IMR-90 (cell line): ENCODE data around the gene INPP5A. TPM values are rescaled to one million over a fixed set of nuclear protein-coding genes. Genes with fewer than 3 reads are reported as not detected.
A peak's percentile ranks its signal among the peaks of the same experiment; 100 is the strongest.

Source experiments
- ATAC-seq: fragments of 200-7000 bp; cut with Tn5 transposase; 2 replicates; pipeline ENCODE4 v1.9.1; 2020; ENCODE audit warnings: low read depth, mild to moderate bottlenecking, moderate library complexity
- BruUV-seq: library from RNA; stranded (reverse); fragments of 400-500 nt; replicated peaks from 2 replicates; lab custom pipeline; 2021; lab: Mats Ljungman, UMichigan
- CTCF ChIA-PET: fragments of 300-600 bp; formaldehyde crosslinking; extraction: SDS; loops from one replicate; lab custom pipeline; 2021; ENCODE audit warnings: antibody characterized with exemption; lab: Yijun Ruan, JAX
- POLR2A ChIA-PET: fragments of 300-600 bp; sonication (Branson Sonifier 250); formaldehyde crosslinking; loops from one replicate; lab custom pipeline; 2022; ENCODE audit warnings: antibody characterized with exemption; ENCODE audit not compliant: unreplicated experiment; lab: Charles Lee
- DNase-seq: peaks from one replicate; pipeline ENCODE4 v3.0.0; 2013
- H2AFZ ChIP-seq: replicated peaks from 2 replicates; pipeline ENCODE3; 2013; ENCODE audit warnings: low read length, mild to moderate bottlenecking; ENCODE audit not compliant: poor library complexity
- H2AK5ac ChIP-seq: 2 replicates; pipeline ENCODE4 v1.6.1; 2013; ENCODE audit warnings: low read depth, low read length, inconsistent platforms
- H2AK9ac ChIP-seq: replicated peaks from 2 replicates; pipeline ENCODE3; 2013; ENCODE audit warnings: mild to moderate bottlenecking, low read depth, low read length, moderate library complexity; ENCODE audit not compliant: poor library complexity
- H2BK120ac ChIP-seq: 2 replicates; pipeline ENCODE4 v1.6.1; 2013; ENCODE audit warnings: low read depth, low read length, inconsistent platforms
- H2BK15ac ChIP-seq: 3 replicates; pipeline ENCODE4 v1.6.1; 2013; ENCODE audit warnings: low read depth, low read length, inconsistent platforms
- H2BK20ac ChIP-seq: 2 replicates; pipeline ENCODE4 v1.6.1; 2013; ENCODE audit warnings: low read depth, mild to moderate bottlenecking, inconsistent platforms, low read length, moderate library complexity
- H2BK5ac ChIP-seq: 2 replicates; pipeline ENCODE4 v1.6.1; 2013; ENCODE audit warnings: mild to moderate bottlenecking, low read depth, low read length, inconsistent platforms; ENCODE audit not compliant: poor library complexity, severe bottlenecking
- H3K14ac ChIP-seq: replicated peaks from 2 replicates; pipeline ENCODE4 v1.6.1; 2013; ENCODE audit warnings: low read depth, low read length, inconsistent platforms
- H3K18ac ChIP-seq: 2 replicates; pipeline ENCODE4 v1.6.1; 2013; ENCODE audit warnings: low read depth, low read length, control low read depth
- H3K23ac ChIP-seq: 2 replicates; pipeline ENCODE4 v1.6.1; 2013; ENCODE audit warnings: low read depth, low read length, inconsistent platforms
- H3K27ac ChIP-seq: 2 replicates; pipeline ENCODE4 v1.5.1; 2013; ENCODE audit warnings: mild to moderate bottlenecking, control low read depth, low read length; ENCODE audit not compliant: insufficient read depth
- H3K27me3 ChIP-seq: 2 replicates; pipeline ENCODE4 v1.6.1; 2013; ENCODE audit warnings: low read length; ENCODE audit not compliant: control insufficient read depth, insufficient read depth
- H3K36me3 ChIP-seq: 2 replicates; pipeline ENCODE4 v1.6.1; 2013; ENCODE audit warnings: low read length, mixed read lengths; ENCODE audit not compliant: control insufficient read depth, insufficient read depth
- H3K4ac ChIP-seq: 2 replicates; pipeline ENCODE4 v1.6.1; 2013; ENCODE audit warnings: low read depth, low read length, inconsistent platforms
- H3K4me1 ChIP-seq: 2 replicates; pipeline ENCODE4 v1.6.1; 2013; ENCODE audit warnings: low read length, mixed read lengths; ENCODE audit not compliant: control insufficient read depth, insufficient read depth
- H3K4me2 ChIP-seq: 2 replicates; pipeline ENCODE4 v1.6.1; 2013; ENCODE audit warnings: low read depth, mild to moderate bottlenecking, control low read depth, low read length, moderate library complexity
- H3K4me3 ChIP-seq: 2 replicates; pipeline ENCODE4 v1.5.1; 2013; ENCODE audit warnings: low read depth, mild to moderate bottlenecking, control low read depth, low read length, moderate library complexity; ENCODE audit not compliant: insufficient read depth
- H3K56ac ChIP-seq: 2 replicates; pipeline ENCODE4 v1.6.1; 2013; ENCODE audit warnings: low read length, inconsistent platforms; ENCODE audit not compliant: insufficient read depth; ENCODE audit errors: extremely low read depth
- H3K79me1 ChIP-seq, 2 experiments: 2 replicates each; pipeline ENCODE4 v1.6.1; 2013; ENCODE audit warnings: low read length in 2 of 2, inconsistent platforms in 1 of 2, low read depth in 1 of 2
- H3K9ac ChIP-seq: 2 replicates; pipeline ENCODE4 v1.6.1; 2013; ENCODE audit warnings: low read depth, low read length, control low read depth
- H3K9me1 ChIP-seq: 2 replicates; pipeline ENCODE4 v1.6.1; 2013; ENCODE audit warnings: low read length, inconsistent platforms; ENCODE audit not compliant: insufficient read depth
- H3K9me3 ChIP-seq: 2 replicates; pipeline ENCODE4 v1.6.1; 2013; ENCODE audit warnings: low read length; ENCODE audit not compliant: control insufficient read depth, insufficient read depth
- H4K20me1 ChIP-seq: 2 replicates; pipeline ENCODE4 v1.6.1; 2013; ENCODE audit warnings: low read length, inconsistent platforms; ENCODE audit not compliant: insufficient read depth
- H4K5ac ChIP-seq: 2 replicates; pipeline ENCODE4 v1.6.1; 2013; ENCODE audit warnings: mild to moderate bottlenecking, low read depth, low read length, control low read depth
- H4K8ac ChIP-seq, 2 experiments: 2 replicates each; pipeline ENCODE4 v1.6.1; 2013; ENCODE audit warnings: low read depth in 2 of 2, low read length in 2 of 2, control low read depth in 1 of 2, inconsistent platforms in 1 of 2
- H4K91ac ChIP-seq: 2 replicates; pipeline ENCODE4 v1.6.1; 2013; ENCODE audit warnings: low read depth, low read length, inconsistent platforms; ENCODE audit not compliant: insufficient read depth
- BHLHE40 ChIP-seq: fragments of 150-350 bp; IDR thresholded peaks from 2 replicates; pipeline ENCODE4 v1.6.1; 2016; ENCODE audit warnings: mild to moderate bottlenecking, low read depth, low read length
- CEBPB ChIP-seq: IDR thresholded peaks from 2 replicates; pipeline ENCODE4 v1.6.1; 2012; ENCODE audit warnings: low read depth, low read length, improper control_type of control experiment
- MAFK ChIP-seq: IDR thresholded peaks from 2 replicates; pipeline ENCODE4 v1.6.1; 2012; ENCODE audit warnings: low read depth, low read length, improper control_type of control experiment
- MXI1 ChIP-seq: IDR thresholded peaks from 2 replicates; pipeline ENCODE4 v1.6.1; 2012; ENCODE audit warnings: low read depth, mild to moderate bottlenecking, low read length, moderate library complexity, borderline replicate concordance
- NFE2L2 ChIP-seq: fragments of 150-350 bp; IDR thresholded peaks from 2 replicates; pipeline ENCODE4 v1.6.1; 2016; ENCODE audit warnings: low read depth, mild to moderate bottlenecking, low read length
- POLR2A ChIP-seq: IDR thresholded peaks from 2 replicates; pipeline ENCODE4 v1.6.1; 2012; ENCODE audit warnings: mild to moderate bottlenecking, low read depth, low read length
- RAD21 ChIP-seq: IDR thresholded peaks from 2 replicates; pipeline ENCODE4 v1.6.1; 2012; ENCODE audit warnings: low read length, improper control_type of control experiment
- RCOR1 ChIP-seq: IDR thresholded peaks from 2 replicates; pipeline ENCODE4 v1.6.1; 2012; ENCODE audit warnings: mild to moderate bottlenecking, low read length, improper control_type of control experiment; ENCODE audit not compliant: insufficient replicate concordance
- SMC3 ChIP-seq: fragments of 150-350 bp; IDR thresholded peaks from 2 replicates; pipeline ENCODE4 v1.6.1; 2016; ENCODE audit warnings: low read depth, mild to moderate bottlenecking, antibody characterized with exemption, low read length, moderate library complexity
- WGBS, 2 experiments: methylation state at CpG; one replicate each; pipeline versions ENCODE4 v1.1.5 to v1.1.7; 2013; ENCODE audit warnings: missing lambda C conversion rate in 2 of 2; ENCODE audit not compliant: insufficient read length in 1 of 2; ENCODE audit errors: extremely low coverage in 2 of 2; 5-methylcytosine and 5-hydroxymethylcytosine counted together
- dilution Hi-C: fragments of 300-500 bp; cut with HindIII; formaldehyde crosslinking; loops from one replicate; pipeline ENCODE4 v1.14.3; 2018; ENCODE audit warnings: low sequenced_read_pairs; ENCODE audit not compliant: unreplicated experiment
- in situ Hi-C: fragments of 300-500 bp; cut with MboI; formaldehyde crosslinking; loops from 3 replicates; pipeline ENCODE4 v1.14.3; 2019; ENCODE audit warnings: low sequenced_read_pairs, inconsistent platforms, mixed read lengths
- intact Hi-C: fragments of 100-400 bp; cut with micrococcal nuclease; formaldehyde crosslinking; loops from 2 replicates; pipeline ENCODE4 v1.10.0; 2022
- polyA plus RNA-seq, 3 experiments: library from polyadenylated mRNA; depleted of rRNA; stranded (reverse); fragments of >200 nt; gene quantifications; 2 replicates each; pipeline ENCODE4 v1.2.3, GENCODE V29; 2012; ENCODE audit warnings: low replicate concordance in 1 of 3
- total RNA-seq: library from RNA; depleted of rRNA; stranded (reverse); fragments of >200 nt; gene quantifications from 2 replicates; pipeline ENCODE4 v1.2.3, GENCODE V29; 2012
- TF ChIP-seq, protein P1 (sequence below): conservative IDR thresholded peaks from 2 replicates; pipeline ENCODE4 v1.5.1; 2012; ENCODE audit warnings: mild to moderate bottlenecking, low read depth, low read length, improper control_type of control experiment
- TF ChIP-seq, protein P2 (sequence below): fragments of 150-350 bp; IDR thresholded peaks from 2 replicates; pipeline ENCODE4 v1.6.1; 2016; ENCODE audit warnings: low read depth, mild to moderate bottlenecking, low read length, moderate library complexity, borderline replicate concordance
- TF ChIP-seq, protein P3 (sequence below): fragments of 150-350 bp; IDR thresholded peaks from 2 replicates; pipeline ENCODE4 v1.6.1; 2017; ENCODE audit warnings: mild to moderate bottlenecking, antibody characterized with exemption, low read length, low read depth

INPP5A gene
- total and polyA plus RNA-seq, 2 of the 4 experiments (the other 2 are of a cell fraction) = 21.4 to 36.7 TPM

DNA sequence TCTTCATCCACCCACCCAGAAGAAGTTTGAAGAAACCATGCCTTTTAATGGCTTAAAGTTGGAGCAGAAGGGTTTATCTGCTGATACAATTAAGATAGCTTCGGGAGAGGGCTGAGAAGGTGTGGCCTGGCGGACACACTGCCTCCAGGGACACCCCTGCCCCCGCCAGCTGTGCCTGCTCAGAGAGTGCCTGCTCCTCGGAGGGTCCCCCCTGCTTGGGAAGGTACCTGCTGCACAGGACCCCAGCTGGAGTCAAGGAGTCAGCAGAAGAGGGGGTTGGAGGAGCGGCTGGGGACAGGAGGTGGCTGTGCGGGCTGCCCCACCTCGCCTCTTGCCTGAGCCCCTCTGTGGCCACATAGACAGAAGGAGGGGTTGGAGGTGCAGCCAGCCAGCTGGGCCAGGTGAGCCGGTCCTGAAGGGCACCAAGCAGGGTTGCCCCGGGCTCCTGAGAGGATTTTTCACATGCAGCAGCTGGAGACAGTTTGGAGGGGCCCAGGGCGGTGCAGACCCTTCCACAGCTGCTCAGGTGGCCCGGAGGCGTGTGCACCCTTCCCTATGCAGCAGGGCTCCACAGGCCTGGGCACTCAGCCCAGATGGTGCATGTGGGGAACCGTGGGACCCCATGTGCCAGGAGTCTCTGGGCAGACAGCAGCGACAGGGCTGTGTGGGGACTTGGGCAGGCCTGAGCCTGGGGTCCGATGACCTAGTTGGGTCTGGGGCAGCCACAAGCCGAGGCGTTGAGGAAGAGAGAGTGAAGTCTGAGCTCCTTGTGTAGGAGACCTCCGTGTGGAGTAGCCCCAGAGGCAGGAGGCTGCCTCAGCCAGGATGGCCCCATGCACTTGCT lies 118.9 kb downstream of the INPP5A start:
- intact Hi-C loops = no loop called here
- peak overlapping the region; percentile 28 for H2AK9ac ChIP-seq
- BruUV-seq = no TSS peak

More for the DNA sequence above, 118.9 kb downstream of the INPP5A start:
- Histone ChIP-seq H3K9me3 (peaks cover 2% of the 10 kb centered on the region), H3K9ac (no peak overlapping the region), H3K4me3 (no peak overlapping the region), H3K23ac (no peak overlapping the region), H3K14ac (no peak overlapping the region), H3K56ac (no peak overlapping the region), H3K9me1 (peaks cover 2% of the 10 kb centered on the region; the same call in 1 of the 2 replicates), H3K79me1 (no peaks in the 10 kb centered on the region), H3K4ac (no peak overlapping the region), H2BK20ac (no peak overlapping the region), H3K27ac (no peak overlapping the region), H2BK15ac (no peak overlapping the region), H2BK120ac (no peak overlapping the region), H2AK5ac (no peak overlapping the region), H3K4me1 (no peaks in the 10 kb centered on the region), H3K4me2 (no peak overlapping the region), H4K20me1 (0 out of 2 replicates have a peak, but pooled peaks cover 3% of the 10 kb centered on the region), H3K18ac (no peak overlapping the region), H3K36me3 (peaks cover 13% of the 10 kb centered on the region), H3K27me3 (no peaks in the 10 kb centered on the region), H4K8ac (no peak overlapping the region), H4K5ac (no peak overlapping the region), H2BK5ac (no peak overlapping the region), H2AFZ (no peak overlapping the region), H4K91ac (no peak overlapping the region)
- 89% methylated on average over 3 of the region's 18 CpGs; no CpG with 5 or more reads in 1 of the 2 experiments for WGBS, 2 experiments
- ChIA-PET POLR2A (no interaction called here), CTCF (no interaction called here)
- TF ChIP-seq, protein P1, sequence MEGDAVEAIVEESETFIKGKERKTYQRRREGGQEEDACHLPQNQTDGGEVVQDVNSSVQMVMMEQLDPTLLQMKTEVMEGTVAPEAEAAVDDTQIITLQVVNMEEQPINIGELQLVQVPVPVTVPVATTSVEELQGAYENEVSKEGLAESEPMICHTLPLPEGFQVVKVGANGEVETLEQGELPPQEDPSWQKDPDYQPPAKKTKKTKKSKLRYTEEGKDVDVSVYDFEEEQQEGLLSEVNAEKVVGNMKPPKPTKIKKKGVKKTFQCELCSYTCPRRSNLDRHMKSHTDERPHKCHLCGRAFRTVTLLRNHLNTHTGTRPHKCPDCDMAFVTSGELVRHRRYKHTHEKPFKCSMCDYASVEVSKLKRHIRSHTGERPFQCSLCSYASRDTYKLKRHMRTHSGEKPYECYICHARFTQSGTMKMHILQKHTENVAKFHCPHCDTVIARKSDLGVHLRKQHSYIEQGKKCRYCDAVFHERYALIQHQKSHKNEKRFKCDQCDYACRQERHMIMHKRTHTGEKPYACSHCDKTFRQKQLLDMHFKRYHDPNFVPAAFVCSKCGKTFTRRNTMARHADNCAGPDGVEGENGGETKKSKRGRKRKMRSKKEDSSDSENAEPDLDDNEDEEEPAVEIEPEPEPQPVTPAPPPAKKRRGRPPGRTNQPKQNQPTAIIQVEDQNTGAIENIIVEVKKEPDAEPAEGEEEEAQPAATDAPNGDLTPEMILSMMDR = no peak
- TF ChIP-seq SMC3 (no peak), NFE2L2 (no peak), RAD21 (no peak), POLR2A (no peak), MAFK (no peak), RCOR1 (no peak), MXI1 (no peak), CEBPB (no peak), BHLHE40 (no peak)
- TF ChIP-seq, protein P2, sequence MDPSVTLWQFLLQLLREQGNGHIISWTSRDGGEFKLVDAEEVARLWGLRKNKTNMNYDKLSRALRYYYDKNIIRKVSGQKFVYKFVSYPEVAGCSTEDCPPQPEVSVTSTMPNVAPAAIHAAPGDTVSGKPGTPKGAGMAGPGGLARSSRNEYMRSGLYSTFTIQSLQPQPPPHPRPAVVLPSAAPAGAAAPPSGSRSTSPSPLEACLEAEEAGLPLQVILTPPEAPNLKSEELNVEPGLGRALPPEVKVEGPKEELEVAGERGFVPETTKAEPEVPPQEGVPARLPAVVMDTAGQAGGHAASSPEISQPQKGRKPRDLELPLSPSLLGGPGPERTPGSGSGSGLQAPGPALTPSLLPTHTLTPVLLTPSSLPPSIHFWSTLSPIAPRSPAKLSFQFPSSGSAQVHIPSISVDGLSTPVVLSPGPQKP = no peak
- TF ChIP-seq, protein P3, sequence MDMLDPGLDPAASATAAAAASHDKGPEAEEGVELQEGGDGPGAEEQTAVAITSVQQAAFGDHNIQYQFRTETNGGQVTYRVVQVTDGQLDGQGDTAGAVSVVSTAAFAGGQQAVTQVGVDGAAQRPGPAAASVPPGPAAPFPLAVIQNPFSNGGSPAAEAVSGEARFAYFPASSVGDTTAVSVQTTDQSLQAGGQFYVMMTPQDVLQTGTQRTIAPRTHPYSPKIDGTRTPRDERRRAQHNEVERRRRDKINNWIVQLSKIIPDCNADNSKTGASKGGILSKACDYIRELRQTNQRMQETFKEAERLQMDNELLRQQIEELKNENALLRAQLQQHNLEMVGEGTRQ = no peak
- ATAC-seq = no peak
- dilution Hi-C loops = no loop called here
- in situ Hi-C loops = loop anchor here (10.0 to 25.0 kb wide), 3 partner anchors 118 to 606 kb away; no protein-coding TSS in a partner anchor
- DNase-seq = no peak
